ENCODE data around the gene SP110.
"Not testable (repeated sequence)": the region's sequence is repeated elsewhere in the genome, so short reads cannot be mapped to it uniquely, and the experiment has no call there.

Gene SP110

DNA sequence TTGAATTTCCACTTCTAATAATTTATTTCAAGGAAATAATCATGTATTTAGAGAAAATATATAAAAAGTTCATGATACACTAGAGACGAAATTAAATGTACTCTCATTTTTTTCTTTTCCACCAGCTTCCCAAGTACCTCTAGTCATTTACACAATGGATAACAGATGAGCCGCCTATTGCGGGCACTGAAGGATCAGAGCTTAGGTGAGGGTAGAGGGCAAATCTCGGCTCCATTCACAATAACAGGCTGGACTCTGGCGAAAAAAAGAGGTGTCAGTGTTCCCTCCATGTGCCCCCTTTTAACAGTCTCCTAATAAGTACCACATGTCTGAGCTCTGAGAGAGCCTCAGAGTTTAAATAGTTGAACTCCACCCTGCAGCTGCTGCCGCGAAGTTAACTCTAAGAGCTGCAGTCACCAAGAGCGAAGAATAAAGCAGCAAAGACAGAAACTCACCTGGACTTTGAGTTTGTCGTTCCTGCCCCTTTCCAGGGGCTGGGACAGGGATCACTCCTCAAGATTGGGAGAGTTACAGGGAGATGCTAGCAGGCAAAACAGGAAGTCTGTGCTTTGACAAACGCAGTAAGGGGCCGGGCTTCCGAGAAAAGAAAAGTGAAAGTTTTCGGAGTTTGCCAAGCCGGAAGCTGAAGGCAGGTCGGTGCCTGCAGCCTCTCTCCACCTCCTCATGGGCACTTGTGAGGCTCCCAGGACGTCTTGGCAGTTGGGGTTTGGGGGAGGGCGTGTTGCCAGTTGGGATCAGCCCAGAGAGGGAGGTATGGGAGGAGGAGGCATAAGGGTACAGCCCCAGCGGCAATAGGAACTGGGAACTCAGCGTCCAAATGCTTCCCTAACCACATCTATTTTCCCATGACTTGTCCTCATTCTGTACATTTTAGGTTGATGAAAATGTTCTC is at the start of gene SP110:
SP110 (minus strand) TSS at position 566 of the 913 bp plus-strand sequence. CDS start 3,057 bp downstream, outside the sequence.
- DNase-seq (ENCODE audit: low read depth in 2 of 2, low spot score in 1 of 2): peak; percentile 60 to 61

GRCh38 chr2:230268606-230269243 is 48.9 kb upstream of the SP110 start:
- no peak for DNase-seq (ENCODE audit: low read depth in 2 of 2, low spot score in 1 of 2)

GRCh38 chr2:230267556-230267955 is 47.8 kb upstream of the SP110 start:
- no peak for DNase-seq (ENCODE audit: low read depth in 2 of 2, low spot score in 1 of 2)

DNA sequence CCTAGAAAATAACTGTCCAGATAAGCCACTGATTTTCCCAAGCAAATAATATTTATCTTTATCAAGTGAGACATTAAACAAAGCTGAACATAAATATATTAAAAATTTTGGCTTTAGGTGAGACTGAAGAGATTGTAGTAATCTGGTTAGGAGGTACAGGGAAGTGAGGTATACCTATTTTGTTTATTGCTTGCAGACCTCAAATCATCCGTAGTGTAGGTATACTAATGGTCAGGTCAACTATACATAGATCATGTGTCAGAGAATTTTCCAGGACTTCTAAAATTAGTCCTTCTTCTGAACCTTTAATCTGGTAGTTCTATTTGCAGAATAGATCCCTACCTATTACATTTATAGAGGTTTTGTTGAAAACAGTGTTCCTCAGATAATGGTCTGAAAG is 47.3 kb upstream of the SP110 start:
- DNase-seq (ENCODE audit: low read depth in 2 of 2, low spot score in 1 of 2): no peak

DNA sequence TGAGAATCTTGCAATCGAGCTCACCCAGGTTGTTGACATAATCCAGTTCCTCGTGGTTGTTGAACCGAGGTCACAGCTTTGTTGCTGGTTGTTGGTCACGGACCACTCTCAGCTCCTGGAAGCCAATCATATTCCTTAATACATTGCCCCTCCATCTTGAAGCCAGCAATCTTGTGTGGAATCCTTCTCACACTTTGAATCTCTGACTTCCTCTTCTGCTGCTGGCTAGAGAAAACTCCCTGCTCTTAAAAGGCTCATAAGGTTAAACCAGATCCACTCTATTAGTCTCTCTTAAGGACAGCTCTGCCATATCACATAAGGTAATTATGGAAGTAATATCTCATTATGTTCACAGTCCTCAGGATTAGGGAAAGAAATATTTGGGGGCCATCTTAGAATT is 46.9 kb upstream of the SP110 start:
- DNase-seq (ENCODE audit: low read depth in 2 of 2, low spot score in 1 of 2): no peak

DNA sequence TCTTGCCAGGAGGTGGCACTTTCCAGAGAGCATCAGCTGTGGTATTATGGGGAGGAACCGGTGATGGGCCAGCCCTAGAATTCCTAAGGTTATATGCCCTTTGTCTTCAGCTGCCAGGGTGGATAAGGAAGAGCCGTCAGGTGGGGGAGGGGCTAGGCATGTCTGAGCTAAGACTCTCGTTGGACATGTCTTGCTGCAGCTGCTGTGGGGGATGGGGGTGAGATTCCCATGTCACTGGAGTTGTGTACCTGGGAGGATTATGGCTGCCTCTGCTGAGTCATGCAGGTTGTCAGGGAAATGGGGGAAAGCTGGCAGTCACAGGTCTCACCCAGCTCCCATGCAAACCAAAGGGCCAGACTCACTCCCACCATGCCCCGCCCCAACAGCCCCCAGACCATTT is 45.2 kb upstream of the SP110 start:
- DNase-seq (ENCODE audit: low read depth in 2 of 2, low spot score in 1 of 2): not testable (repeated sequence)

GRCh38 chr2:230262246-230262645 is 42.5 kb upstream of the SP110 start:
- DNase-seq (ENCODE audit: low read depth in 2 of 2, low spot score in 1 of 2): no peak

DNA sequence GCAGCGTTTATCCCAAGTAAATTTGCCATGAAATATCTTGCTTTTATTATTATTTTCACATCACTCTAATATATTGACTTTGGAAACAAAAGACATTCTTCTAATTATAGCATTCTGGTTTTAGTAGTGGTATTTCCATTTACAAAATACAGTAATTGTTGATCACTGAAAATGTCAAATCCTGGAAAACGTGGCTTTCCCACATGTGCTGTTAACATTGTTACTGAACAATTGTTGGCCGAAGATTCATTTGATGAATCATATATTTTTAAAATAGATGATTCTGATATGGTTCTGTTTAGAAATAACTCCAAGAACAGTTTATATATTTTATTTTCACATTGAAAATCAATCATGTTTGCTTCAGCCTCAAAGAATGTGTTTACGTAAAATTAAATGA is 38.7 kb upstream of the SP110 start:
- no peak for DNase-seq (ENCODE audit: low read depth in 2 of 2, low spot score in 1 of 2)

GRCh38 chr2:230256733-230257332 is 37.0 kb upstream of the SP110 start:
- DNase-seq (ENCODE audit: low read depth in 2 of 2, low spot score in 1 of 2): no peak

GRCh38 chr2:230254152-230254881 is 34.5 kb upstream of the SP110 start:
- DNase-seq (ENCODE audit: low read depth in 2 of 2, low spot score in 1 of 2): no peak

DNA sequence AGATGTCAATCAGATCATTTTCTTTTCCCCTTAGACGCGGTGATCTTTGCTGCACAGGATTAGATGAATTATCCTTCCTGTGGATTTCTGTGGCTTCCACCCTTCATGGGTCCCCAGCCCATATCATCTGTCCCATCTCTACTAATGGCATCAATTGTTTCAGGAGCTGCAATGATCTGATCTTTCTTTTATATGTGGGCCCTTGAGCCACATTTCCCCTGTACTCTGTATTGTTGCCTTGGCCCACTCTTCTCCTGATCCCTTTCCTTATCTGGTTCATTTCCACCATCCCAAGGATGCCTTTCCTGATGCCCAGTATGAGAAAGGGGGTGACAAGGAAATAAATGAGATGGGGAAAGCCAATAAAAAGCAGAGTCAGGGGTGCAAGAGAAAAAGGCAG is 30.4 kb upstream of the SP110 start:
- no peak for DNase-seq (ENCODE audit: low read depth in 2 of 2, low spot score in 1 of 2)

DNA sequence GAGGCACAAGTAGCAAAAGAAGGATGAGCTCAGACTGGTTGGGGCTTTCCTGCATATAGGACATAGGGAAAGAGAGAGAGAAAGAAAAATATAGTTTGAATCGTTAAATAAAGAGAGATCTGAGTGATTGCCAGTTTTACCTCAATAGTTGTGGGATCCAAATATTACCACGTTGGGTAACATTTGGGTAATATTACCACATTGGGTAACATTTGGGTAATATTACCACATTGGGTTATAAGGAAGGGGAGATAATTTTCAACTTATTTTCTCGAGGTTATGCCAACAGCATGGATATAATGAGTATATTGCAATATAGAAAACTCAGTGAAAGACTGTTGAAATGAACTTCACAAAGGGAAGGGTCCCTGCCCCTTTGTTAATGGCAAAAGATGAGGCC is 26.4 kb upstream of the SP110 start:
- DNase-seq (ENCODE audit: low read depth in 2 of 2, low spot score in 1 of 2): no peak

DNA sequence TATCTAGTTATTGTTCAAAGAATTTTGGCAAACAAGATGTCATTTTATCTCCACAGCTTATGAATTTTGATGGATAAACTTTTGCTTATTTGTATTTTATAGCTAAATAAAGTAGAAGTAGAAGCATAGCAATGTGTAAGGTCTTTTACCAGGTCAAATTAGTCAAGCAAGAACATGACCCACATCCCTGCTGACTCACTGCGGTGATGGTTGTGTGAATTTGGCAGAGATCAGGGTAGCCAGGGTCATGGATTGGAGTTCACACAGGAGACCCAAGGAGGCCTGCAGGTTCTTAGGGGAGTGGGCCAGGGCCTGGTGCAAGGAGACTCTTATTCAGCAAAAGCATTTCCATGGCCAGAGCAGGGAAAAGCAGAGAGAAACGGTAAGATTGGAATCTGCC is 24.4 kb upstream of the SP110 start:
- DNase-seq (ENCODE audit: low read depth in 2 of 2, low spot score in 1 of 2): no peak

DNA sequence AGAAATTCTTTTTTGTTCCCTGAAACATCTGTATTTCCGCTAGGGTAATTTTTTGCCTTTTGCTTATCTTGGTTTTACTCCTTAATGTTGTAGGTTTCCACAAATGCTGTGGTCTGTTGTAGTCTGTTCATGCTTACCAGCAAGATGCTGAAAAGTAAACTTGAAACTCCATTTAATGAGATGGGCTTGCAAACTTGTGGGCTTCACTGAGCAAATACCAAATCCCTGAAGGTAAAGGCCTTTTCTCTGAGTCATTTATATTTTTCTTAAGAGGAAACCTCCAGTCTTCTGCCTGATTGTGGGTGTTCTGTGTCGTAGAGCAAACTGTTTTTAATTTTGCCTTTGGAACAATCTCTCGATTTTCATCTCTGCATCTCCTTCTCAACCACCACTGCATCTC is 15.1 kb upstream of the SP110 start:
- DNase-seq (ENCODE audit: low read depth in 2 of 2, low spot score in 1 of 2): no peak

DNA sequence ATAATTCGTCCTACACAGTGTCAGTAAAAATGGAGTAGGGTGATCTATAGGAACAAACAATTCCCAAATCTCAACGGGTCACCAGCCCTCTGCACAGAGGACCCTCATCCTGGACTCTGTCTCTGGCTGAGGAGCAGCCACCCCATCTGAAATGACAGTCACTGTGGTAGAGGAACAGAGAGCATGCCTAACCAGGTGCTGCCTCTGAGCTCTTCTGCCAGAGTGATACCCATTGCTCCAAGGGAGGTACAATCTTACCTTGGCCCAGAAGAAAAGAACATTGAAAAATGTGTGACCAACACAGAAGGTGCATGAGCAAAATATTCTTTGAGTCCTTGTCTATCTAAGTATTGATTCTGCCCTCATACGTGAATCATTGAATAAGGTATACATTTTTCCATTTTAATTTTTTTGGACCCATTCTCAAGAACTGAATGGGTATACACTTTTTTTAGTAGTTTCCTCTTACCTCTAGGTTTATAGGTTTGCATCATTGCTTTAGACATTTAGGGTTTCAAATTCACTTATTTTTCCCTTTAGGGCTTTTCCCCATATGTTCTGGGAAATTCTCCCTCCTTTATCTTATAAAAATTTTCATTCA is 14.4 kb upstream of the SP110 start:
- DNase-seq (ENCODE audit: low read depth in 2 of 2, low spot score in 1 of 2): no peak

GRCh38 chr2:230231251-230231650 is 11.5 kb upstream of the SP110 start:
- DNase-seq (ENCODE audit: low read depth in 2 of 2, low spot score in 1 of 2): no peak

DNA sequence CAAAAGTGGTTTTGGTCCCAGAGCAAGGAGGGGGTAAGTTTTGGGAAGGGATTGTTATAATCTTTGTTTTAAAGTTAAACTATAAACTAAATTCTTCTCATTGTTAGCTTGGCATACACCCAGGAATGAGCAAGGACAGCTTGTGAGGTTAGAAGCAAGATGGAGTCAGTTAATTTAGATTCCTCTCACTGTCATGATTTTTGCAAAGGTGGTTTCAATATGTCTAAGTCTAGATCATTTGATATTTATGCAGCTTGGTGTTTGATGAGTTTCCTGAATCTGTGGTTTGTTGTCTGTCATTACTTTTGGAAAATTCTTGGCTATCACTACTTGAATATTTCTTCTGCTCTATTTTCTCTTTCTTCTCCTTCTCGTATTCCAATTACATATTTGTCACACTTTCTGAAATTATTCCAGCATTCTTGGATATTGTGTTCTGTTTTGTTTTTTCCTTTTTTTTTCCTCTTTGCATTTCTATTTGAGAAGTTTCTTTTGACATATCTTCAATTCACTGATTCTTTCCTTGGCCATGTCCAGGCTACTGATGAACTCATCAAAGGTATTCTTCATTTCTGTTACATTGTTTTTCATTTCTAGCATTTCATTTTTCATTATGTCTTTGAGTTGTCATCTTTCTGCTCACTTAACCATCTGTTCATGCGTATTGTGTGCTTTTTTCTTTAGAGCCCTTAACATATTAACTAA is 10.9 kb upstream of the SP110 start:
- DNase-seq (ENCODE audit: low read depth in 2 of 2, low spot score in 1 of 2): no peak

DNA sequence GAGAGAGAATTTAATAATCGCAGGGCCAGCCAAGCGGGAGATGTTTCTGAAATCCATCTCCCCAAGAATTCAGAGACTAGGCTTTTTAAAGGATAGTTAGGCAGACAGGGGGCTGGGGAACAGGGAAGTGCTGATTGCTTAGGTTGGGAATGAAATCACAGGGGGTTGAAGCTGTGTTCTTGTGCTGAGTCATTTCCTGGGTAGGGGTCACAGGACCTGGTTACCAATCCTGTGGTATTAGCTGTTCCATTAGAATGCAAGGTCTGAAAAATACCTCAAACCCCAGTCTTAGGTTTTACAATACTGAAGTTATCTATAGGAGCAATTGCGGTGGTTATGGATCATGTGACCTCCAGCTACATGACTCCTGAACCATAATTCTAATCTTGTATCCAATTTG is 10.3 kb upstream of the SP110 start:
- no peak for DNase-seq (ENCODE audit: low read depth in 2 of 2, low spot score in 1 of 2)

- DNase-seq (ENCODE audit: low read depth in 2 of 2, low spot score in 1 of 2): no peak
These were observed 7.4 kb upstream of the SP110 start for GRCh38 chr2:230227216-230227615.

DNA sequence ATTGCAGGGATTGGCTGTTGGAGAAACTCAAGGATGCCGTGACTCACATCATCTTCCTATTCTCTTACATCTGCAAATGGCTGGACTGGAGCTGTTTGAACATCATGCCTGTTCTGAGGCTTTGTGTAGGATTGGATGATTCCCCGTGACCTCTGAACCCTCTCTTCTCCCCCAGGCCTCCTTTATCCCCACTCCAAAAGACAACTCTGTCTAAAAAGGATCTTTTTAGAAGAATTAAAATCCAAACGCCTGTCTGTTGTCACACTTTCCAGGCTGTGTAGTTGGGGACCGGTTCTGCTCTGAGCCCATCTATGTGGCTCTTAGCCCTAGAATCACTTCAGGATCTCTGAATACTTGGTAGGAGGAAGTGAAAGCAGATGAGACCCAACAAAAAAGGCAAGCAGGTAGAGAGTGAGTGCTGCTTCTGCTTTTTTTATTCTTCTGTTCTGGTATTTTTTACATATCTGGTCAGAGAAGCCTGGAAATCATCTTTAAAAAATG is 6.3 kb upstream of the SP110 start:
- DNase-seq (ENCODE audit: low read depth in 2 of 2, low spot score in 1 of 2): no peak
